ENCODE data around the gene NSMF. TPM values are rescaled to one million over a fixed set of nuclear protein-coding genes. Genes with fewer than 3 reads are reported as not detected.

The NSMF gene
- total RNA-seq, 1 donor from 2014 or later: 50.4 TPM

DNA sequence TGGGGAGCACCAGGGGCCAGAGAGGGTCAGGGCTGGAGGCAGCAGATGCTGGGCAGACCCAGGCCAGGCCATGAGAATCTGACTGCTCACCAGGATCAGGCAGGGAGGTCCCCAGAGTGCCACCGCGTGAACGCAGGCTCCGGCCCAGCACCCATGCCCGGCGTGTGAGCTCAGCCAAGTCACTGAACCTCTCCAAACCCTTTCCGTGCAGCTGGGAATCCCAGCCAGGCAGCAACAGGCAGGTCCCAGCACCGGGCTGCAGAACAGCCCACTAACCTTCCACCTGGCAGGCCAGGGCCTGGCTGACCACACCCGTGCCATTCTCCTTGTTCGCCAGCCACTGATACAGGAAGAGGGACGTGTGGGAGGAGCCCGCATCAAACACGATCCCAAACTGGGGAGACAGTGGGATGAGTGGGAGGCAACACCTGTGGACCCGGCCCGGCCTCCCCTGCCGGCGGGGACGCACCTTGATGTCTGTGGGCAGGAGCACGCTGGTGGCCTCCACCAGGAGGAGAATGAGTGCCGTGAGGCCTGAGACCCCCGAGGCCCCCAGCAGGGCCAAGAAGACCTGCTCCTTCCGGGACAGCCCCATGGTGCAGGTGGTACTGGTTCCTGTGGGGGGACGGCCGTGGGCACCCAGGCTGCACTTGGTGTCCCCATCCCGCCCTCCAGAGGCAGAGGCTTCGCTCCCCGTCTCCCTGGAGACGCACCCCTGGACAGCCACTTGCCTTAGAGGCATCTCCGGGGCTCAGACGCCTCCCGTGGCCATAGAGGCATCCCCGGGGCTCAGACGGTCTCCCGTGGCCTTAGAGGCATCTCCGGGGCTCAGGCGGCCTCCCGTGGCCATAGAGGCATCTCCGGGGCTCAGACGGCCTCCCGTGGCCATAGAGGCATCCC is 21.2 kb downstream of the NSMF start:
- intact Hi-C loops (cut with DNase I): no loop called here
- ATAC-seq: no peak
- DNase-seq (ENCODE audit: low spot score): peak; percentile 40

DNA sequence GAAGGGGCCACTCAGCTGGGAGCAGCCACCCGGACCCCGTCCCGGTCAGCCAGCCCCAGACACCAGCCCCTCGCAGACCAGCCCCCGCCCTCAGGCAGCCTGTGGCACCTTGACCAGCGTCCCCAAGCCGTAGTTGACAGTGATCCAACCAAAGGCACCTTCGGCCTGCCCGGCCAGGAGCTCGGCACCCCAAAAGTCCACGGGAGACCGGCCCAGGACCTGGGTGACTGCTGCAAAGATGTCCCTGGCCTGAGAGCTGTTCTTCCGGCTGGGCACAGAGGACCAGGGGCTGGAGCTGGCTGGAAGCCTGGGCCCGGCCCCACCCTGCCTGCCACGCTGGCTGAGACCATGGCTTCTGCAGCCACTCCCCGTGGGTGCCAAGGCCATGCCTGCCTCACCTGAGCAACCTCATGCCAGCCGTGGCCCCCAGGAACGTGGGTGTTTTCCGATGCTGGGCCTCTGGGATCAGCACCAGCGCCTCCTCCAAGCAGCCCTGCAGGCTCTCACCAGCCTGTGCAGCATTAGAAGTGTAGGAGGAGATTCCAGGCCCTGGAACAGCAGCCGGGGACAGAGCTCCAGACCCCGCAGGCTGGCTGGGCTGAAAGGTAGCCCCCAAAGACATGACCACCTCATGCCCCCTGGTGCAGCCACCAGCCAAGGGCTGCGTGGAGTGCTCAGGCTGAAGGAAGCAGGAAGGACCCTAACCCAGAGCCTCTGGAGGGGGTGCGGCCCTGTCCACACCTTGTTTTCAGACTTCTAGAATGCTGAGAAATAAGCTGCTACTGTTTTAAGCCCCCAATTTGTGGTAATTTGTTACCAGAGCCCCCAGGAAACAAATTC is 22.2 kb downstream of the NSMF start:
- peak; percentile 52 for DNase-seq (ENCODE audit: low spot score)
- intact Hi-C loops (cut with DNase I): no loop called here
- ATAC-seq: no peak

GRCh38 chr9:137435980-137436760 is 23.0 kb downstream of the NSMF start:
- DNase-seq (ENCODE audit: low spot score): peak; percentile 65
- ATAC-seq: peak; percentile 29
- intact Hi-C loops (cut with DNase I): no loop called here

GRCh38 chr9:137435381-137435891 is 23.7 kb downstream of the NSMF start:
- peak; percentile 48 for DNase-seq (ENCODE audit: low spot score)
- intact Hi-C loops (cut with DNase I): no loop called here

DNA sequence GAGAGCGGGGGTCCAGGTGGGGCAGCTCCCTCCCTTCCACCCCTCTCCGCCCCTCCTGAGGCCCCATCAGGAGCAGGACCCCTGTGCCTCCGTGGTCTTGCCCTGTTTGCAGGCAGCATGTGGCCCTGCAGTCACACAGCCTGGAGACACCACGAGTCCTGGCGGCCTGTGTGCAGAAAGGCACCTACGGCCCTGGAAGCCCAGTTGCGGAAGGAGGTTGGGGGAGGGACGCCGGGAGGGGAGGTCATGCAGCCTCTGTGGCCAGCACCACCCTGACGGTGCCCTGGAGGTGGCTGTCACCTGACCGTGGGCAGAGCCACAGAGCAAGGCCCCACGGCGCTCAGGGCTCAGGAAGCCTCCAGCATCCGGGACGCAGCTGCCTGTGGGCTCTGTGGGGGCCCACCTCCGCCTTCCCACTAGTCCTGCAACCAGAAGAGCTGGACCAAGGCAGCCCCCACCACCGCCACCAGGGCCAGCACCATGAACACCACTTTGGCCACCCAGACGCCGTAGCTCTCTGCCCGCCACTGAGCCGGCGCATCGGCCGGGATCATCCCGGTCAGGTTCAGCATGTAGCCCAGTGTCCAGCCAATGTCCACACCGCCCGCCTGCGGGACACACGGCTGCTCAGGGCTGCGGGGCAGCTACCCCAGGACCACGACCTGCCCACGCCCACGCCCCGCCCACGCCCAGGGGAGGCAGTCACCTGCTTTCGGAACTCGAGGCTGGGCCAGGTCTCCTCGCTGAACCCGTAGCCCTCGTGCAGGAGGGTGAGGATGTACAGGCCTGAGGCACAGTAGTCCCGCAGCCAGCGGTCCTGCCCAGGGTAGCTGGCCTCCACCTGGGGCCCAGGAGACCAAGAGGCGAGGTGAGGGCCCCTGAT is 24.4 kb downstream of the NSMF start:
- no peak for ATAC-seq
- intact Hi-C loops (cut with DNase I): no loop called here
- peak; percentile 56 for DNase-seq (ENCODE audit: low spot score)

More at GRCh38 chr9:137435381-137435891, 23.7 kb downstream of the NSMF start:
- ATAC-seq: no peak

- no peak for ATAC-seq
- DNase-seq (ENCODE audit: low spot score): no peak
- intact Hi-C loops (cut with DNase I): no loop called here
Measured at GRCh38 chr9:137433916-137434431, 25.2 kb downstream of the NSMF start.

DNA sequence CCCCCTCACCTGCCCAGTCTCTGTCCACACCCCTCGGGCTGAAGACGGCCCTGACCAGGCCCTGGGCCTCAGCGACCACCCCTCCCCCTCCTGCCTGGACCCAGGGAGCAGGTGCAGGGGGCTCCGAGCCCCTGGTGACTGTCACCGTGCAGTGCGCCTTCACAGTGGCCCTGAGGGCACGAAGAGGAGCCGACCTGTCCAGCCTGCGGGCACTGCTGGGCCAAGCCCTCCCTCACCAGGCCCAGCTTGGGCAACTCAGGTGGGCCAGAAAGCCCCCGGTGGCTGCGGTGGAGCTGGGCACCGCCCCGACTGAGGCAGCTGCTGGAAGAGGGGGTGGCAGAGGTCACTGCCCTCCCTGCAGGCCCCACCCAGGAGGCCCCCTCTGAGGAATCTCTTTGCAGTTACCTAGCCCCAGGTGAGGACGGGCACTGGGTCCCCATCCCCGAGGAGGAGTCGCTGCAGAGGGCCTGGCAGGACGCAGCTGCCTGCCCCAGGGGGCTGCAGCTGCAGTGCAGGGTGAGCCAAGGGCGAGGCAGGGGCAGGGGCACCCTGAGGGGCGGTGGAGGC is 25.7 kb downstream of the NSMF start:
- DNase-seq (ENCODE audit: low spot score): no peak
- ATAC-seq: no peak
- intact Hi-C loops (cut with DNase I): no loop called here

- intact Hi-C loops (cut with DNase I): no loop called here
- no peak for ATAC-seq
- no peak for DNase-seq (ENCODE audit: low spot score)
Measured at GRCh38 chr9:137432687-137433348, 26.3 kb downstream of the NSMF start.

DNA sequence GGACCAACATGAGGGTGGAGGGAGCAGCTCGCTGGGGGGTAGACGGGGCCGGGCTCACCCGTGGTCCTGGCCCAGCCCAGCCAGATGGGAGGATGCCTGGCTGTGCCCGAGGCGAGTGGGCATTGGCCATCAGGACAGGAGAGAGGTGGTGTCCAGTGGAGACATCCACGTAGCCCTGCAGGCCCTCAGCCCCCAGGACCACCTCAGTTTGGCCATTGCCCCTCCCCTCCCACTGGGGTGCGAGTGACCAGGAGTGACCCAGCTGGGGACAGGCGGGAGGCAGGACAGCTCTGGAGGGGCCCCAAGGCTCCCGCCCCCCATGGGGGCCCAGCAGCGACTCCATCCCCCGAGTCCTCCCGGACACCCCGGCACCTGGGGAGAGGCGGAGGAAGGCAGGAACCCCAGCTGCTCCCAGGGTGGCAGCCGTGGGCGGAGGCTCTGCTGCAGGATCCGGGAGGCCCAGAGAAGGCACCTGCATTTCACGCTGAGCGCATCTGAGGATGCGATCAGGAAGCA is 27.7 kb downstream of the NSMF start:
- ATAC-seq (no peak), DNase-seq (ENCODE audit: low spot score) (no peak)
- intact Hi-C loops (cut with DNase I): no loop called here

DNA sequence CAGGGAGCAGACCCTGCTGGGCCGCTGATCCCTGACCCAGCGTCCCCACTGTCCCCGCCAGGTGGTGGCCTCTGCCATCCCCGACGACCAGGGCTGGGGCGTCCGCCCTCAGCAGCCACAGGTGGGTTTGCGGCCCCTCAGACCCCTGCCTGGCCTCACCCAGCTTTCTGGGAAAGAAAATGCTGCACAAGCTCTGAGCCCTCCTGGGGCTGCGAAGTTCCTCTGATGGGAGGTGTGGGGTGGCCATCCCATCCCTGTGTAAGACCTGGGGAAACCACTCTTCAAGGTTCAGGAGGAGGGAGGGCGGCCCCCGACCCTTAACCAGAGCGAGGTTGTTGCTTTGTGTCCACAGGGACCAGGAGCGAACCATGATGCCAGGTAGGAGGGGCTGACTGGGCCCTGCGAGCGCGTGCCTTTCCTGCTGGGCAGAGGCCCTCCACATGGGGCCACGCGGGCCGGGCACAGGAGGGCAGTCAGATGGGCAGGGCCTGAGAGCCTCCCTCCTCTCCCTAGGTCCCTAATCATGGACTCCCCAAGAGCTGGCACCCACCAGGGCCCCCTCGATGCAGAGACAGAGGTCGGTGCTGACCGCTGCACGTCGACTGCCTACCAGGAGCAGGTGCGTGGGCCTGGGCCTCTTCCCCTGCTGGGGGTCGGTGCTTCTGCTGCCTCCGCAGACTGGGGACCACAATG is 28.3 kb downstream of the NSMF start:
- intact Hi-C loops (cut with DNase I): no loop called here
- ATAC-seq (no peak), DNase-seq (ENCODE audit: low spot score) (no peak)

GRCh38 chr9:137429974-137430722 is 29.0 kb downstream of the NSMF start:
- intact Hi-C loops (cut with DNase I): no loop called here
- no peak for DNase-seq (ENCODE audit: low spot score)
- no peak for ATAC-seq

DNA sequence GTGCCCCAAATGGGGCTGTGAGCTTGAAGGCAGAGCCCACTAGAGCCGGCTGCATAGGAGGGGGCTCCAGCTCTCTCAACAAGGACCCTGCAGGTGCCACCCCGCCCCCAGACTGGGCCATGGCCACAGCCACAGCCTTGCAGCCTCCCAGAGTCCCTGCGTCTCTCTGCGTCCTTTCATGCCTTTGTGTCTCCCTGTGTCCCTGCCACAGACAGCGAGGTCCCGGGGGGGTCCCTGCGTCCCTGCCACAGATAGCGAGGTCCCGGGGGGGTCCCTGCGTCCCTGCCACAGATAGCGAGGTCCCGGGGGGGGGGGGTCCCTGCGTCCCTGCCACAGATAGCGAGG is 29.6 kb downstream of the NSMF start:
- DNase-seq (ENCODE audit: low spot score) (no peak), ATAC-seq (no peak)
- intact Hi-C loops (cut with DNase I): no loop called here

DNA sequence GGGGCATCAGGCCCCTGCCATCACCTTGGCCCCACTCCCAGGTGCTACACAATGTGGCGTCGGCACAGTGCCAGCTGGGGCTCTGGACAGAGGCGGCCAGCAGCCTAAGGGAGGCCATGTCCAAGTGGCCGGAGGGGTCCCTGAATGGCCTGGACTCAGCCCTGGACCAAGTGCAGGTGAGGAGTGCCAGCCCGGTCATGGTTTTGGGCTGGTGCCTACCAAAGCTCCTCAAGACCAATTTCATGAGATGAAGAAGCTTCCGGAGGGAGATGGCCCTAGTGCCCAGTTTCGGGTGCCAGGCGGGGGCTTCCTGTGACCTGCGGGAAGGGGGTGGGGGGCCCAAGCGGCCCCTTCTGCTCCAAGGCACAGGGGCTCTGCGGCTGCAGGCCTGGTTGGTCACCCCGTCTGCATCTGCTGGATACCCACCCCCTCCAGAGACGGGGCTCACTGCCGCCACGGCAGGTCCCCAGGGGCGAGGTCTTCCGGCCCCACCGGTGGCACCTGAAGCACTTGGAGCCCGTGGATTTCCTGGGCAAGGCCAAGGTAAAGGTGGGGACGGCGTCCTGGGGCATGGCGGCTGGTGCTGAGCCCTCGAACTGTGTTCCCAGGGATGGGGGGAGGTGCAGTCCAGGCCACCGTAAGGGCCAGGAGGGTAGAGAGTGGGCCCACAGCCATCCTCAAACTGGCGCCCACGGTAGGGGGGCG is 30.1 kb downstream of the NSMF start:
- no peak for DNase-seq (ENCODE audit: low spot score)
- intact Hi-C loops (cut with DNase I): no loop called here
- ATAC-seq: no peak

DNA sequence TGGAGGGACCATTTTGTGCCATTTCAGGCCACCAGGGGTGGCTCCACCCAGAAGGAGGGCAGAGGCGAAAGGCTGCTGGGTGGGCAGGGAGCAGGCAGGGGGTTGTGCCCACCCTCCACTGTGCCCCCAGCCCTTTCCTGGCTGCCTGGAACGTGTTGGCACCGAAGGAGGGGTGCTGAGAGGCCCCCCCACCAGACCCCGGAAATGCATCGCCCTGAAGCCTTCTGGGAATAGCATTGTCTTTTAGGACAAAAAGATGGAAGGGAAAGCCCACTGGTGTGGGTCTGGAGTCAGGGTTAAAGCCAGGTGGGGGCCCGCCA is 30.9 kb downstream of the NSMF start:
- no peak for ATAC-seq
- DNase-seq (ENCODE audit: low spot score): no peak
- intact Hi-C loops (cut with DNase I): no loop called here
